GM12891 (cell line): ENCODE data around the gene TRPV5.

Experiments used
- PAX5 ChIP-seq: IDR thresholded peaks from 2 replicates; pipeline ENCODE4 v1.6.1; 2011; ENCODE audit warnings: low read length, moderate library complexity, mild to moderate bottlenecking; ENCODE audit not compliant: insufficient read depth, severe bottlenecking
- POLR2A ChIP-seq: IDR thresholded peaks from 2 replicates; pipeline ENCODE4 v1.6.1; 2011; ENCODE audit warnings: low read depth, low read length, control low read depth
- POLR2AphosphoS5 ChIP-seq: IDR thresholded peaks from 2 replicates; pipeline ENCODE4 v1.6.1; 2011; ENCODE audit warnings: low read depth, low read length, control low read depth
- SPI1 ChIP-seq: IDR thresholded peaks from 2 replicates; pipeline ENCODE4 v1.6.1; 2011; ENCODE audit warnings: low read depth, low read length, control low read depth
- TAF1 ChIP-seq: IDR thresholded peaks from 2 replicates; pipeline ENCODE4 v1.6.1; 2011; ENCODE audit warnings: low read depth, low read length, control low read depth

DNA sequence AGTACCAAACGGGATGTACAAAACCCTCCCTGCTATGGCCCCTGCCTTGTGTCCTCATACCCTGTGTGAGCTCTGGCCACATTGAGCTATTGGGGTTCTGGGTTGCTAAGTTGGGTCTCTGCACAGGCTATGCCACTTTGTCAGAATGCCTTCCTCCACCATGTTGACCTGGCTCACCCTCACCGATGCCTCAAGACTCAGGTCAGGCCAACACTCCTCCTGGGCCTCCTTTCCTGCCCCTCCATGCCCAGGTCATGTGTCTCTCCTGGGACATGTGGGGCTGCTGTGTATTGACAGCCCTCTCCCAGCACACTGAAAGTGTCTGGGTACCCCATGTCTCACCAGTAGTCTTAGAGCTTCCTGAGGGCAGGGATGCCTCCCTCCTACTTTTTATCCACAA lies 14.6 kb downstream of the TRPV5 start:
- TF ChIP-seq POLR2A = no peak
- TF ChIP-seq TAF1 = no peak
- no peak for TF ChIP-seq POLR2AphosphoS5
- no peak for TF ChIP-seq PAX5
- no peak for TF ChIP-seq SPI1
